ENCODE data around the gene RNPS1. TPM values are rescaled to one million over a fixed set of nuclear protein-coding genes. Genes with fewer than 3 reads are reported as not detected.

RNPS1 gene
- total RNA-seq, 3 donors from 2014 or later (not counting 1 experiment from before 2014, with no cell fraction given) = 269 to 284 (median 273) TPM

- Mint-ChIP-seq H3K4me1 (peaks cover 0 to 16% of the 10 kb centered on the region in 2 donors), H3K9me3 (no peaks in the 10 kb centered on the region), H3K27ac (peak overlapping the region in 1 of 2 donors; percentile 87), H3K27me3 (ENCODE audit: low read depth in 2 of 2) (no peaks in the 10 kb centered on the region), H3K36me3 (no peaks in the 10 kb centered on the region), H3K4me3 (peak overlapping the region; percentile 80)
- H3K27ac ChIP-seq (ENCODE audit: low read length) = no peak overlapping the region
- no peaks in the 10 kb centered on the region for H3K27me3 ChIP-seq (ENCODE audit: control insufficient read depth, insufficient read depth, low read length)
- peak overlapping the region; percentile 10 for H3K4me3 ChIP-seq (ENCODE audit: low read length)
- H3K9me3 ChIP-seq (ENCODE audit: control insufficient read depth, insufficient read depth, low read length) = no peaks in the 10 kb centered on the region
- 2% methylated on average over 98 of the region's 98 CpGs for WGBS (ENCODE audit: insufficient coverage)
- H3K4me1 ChIP-seq (ENCODE audit: control insufficient read depth, insufficient read depth, low read length) = peaks cover 31% of the 10 kb centered on the region
- TF ChIP-seq, protein P1, sequence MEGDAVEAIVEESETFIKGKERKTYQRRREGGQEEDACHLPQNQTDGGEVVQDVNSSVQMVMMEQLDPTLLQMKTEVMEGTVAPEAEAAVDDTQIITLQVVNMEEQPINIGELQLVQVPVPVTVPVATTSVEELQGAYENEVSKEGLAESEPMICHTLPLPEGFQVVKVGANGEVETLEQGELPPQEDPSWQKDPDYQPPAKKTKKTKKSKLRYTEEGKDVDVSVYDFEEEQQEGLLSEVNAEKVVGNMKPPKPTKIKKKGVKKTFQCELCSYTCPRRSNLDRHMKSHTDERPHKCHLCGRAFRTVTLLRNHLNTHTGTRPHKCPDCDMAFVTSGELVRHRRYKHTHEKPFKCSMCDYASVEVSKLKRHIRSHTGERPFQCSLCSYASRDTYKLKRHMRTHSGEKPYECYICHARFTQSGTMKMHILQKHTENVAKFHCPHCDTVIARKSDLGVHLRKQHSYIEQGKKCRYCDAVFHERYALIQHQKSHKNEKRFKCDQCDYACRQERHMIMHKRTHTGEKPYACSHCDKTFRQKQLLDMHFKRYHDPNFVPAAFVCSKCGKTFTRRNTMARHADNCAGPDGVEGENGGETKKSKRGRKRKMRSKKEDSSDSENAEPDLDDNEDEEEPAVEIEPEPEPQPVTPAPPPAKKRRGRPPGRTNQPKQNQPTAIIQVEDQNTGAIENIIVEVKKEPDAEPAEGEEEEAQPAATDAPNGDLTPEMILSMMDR (IDR thresholded peaks at IDR 0.05) = no peak
- peaks cover 10% of the 10 kb centered on the region for H3K36me3 ChIP-seq (ENCODE audit: control insufficient read depth, insufficient read depth, low read length)
- intact Hi-C loops (cut with micrococcal nuclease) = loop anchor here (10.0 kb wide), 1 partner anchor 59 kb away; the partner anchor contains the start of gene TRAF7
- DNase-seq = no peak
- peak in 1 of 3 donors; percentile 1 for ATAC-seq
Observed at GRCh38 chr16:2213817-2214718, 53.9 kb downstream of the RNPS1 start.

DNA sequence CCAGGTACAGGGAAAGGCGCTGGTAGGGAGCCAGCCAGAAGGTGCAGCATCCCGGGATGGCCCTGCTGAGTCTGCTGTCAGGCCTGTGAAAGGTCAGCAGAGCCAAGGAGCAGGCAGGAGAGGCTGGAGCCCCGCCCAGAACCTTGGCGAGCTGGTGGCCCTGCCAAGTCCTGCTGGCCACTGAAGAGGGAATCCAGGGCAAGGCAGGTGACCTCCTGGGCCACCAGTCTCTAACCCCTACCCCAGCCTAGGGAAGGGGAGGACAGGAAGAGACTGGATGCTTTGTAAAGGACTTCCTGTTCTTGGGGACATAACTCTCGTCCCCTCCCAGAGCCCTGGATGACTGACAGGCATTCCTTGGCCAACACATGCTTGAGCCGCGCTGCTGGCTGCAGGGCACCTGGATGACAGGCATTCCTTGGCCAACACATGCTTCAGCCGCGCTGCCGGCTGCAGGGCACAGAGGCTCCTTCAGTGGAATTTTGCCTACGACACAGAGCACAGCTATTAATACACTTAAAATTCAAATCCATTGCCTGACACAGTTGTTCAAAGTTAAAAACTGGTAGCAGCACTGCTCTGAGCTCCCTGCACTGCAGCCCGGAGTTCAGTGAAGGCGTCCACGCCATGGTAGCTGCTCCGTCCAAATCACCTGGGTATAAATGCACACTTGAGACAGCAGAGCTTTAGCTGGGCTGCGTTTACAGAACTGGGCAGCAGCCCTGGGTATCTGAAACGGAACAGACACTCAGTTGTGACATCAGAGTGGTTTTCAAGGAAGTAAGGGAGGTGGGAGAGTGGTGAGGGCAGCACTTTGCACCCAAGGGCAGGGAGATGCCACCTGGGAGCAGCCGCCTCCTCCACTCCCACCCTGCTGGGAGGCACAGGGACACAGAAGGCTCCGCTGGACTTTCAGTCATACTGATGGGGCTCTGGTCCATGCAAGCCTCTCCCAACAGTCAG, 55.3 kb downstream of the RNPS1 start:
- H3K27me3 Mint-ChIP-seq (ENCODE audit: low read depth in 2 of 2) = no peaks in the 10 kb centered on the region
- peaks cover 4 to 20% of the 10 kb centered on the region in 2 donors for H3K4me1 Mint-ChIP-seq
- peak overlapping the region; percentile 65 for H3K4me3 Mint-ChIP-seq
- ATAC-seq = no peak
- H3K9me3 ChIP-seq (ENCODE audit: control insufficient read depth, insufficient read depth, low read length) = no peaks in the 10 kb centered on the region
- intact Hi-C loops (cut with micrococcal nuclease) = loop anchor here (10.0 kb wide), 1 partner anchor 58 kb away; the partner anchor contains the start of gene TRAF7
- 92% methylated on average over 19 of the region's 19 CpGs for WGBS (ENCODE audit: insufficient coverage)
- no peaks in the 10 kb centered on the region for H3K9me3 Mint-ChIP-seq
- peaks cover 31% of the 10 kb centered on the region for H3K4me1 ChIP-seq (ENCODE audit: control insufficient read depth, insufficient read depth, low read length)
- H3K27ac Mint-ChIP-seq = no peak overlapping the region
- no peaks in the 10 kb centered on the region for H3K36me3 Mint-ChIP-seq
- H3K27me3 ChIP-seq (ENCODE audit: control insufficient read depth, insufficient read depth, low read length) = no peaks in the 10 kb centered on the region
- DNase-seq = no peak
- no peak overlapping the region for H3K4me3 ChIP-seq (ENCODE audit: low read length)
- peaks cover 24% of the 10 kb centered on the region for H3K36me3 ChIP-seq (ENCODE audit: control insufficient read depth, insufficient read depth, low read length)
- no peak overlapping the region for H3K27ac ChIP-seq (ENCODE audit: low read length)
- TF ChIP-seq, protein P1 (IDR thresholded peaks at IDR 0.05) = no peak

DNA sequence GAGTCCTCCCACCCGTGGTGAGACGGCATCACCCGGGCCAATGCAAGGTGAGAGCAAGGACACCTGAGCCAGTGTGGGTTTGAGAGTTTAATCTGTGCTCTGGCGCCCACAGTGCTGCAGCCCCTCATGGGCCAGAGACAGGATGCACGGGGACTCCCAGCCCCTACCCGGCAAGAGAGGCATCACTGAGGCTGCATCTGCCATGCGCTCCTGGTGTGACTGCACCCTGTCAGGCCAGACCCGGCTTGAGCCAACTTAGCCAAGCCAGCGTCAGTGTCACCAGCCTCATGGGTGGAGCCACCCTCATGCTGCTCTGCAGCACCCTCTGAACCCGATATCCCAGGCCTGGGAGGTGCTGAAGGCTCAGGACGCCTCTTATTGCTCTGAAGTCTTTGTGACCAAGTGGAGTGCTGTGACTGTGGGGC, 56.0 kb downstream of the RNPS1 start:
- no peak overlapping the region for H3K4me3 ChIP-seq (ENCODE audit: low read length)
- intact Hi-C loops (cut with micrococcal nuclease) = loop anchor here (10.0 kb wide), 1 partner anchor 57 kb away; the partner anchor contains the start of gene TRAF7
- TF ChIP-seq, protein P1 (IDR thresholded peaks at IDR 0.05) = no peak
- no peak for DNase-seq
- H3K4me1 Mint-ChIP-seq = peaks cover 5 to 24% of the 10 kb centered on the region in 2 donors
- H3K27me3 Mint-ChIP-seq (ENCODE audit: low read depth in 2 of 2) = no peaks in the 10 kb centered on the region
- 94% methylated on average over 11 of the region's 11 CpGs for WGBS (ENCODE audit: insufficient coverage)
- no peaks in the 10 kb centered on the region for H3K9me3 Mint-ChIP-seq
- ATAC-seq = no peak
- no peaks in the 10 kb centered on the region for H3K27me3 ChIP-seq (ENCODE audit: control insufficient read depth, insufficient read depth, low read length)
- H3K4me1 ChIP-seq (ENCODE audit: control insufficient read depth, insufficient read depth, low read length) = peaks cover 31% of the 10 kb centered on the region
- peaks cover 31% of the 10 kb centered on the region for H3K36me3 ChIP-seq (ENCODE audit: control insufficient read depth, insufficient read depth, low read length)
- no peak overlapping the region for H3K27ac ChIP-seq (ENCODE audit: low read length)
- H3K27ac Mint-ChIP-seq = no peak overlapping the region
- H3K4me3 Mint-ChIP-seq = peak overlapping the region; percentile 65
- no peaks in the 10 kb centered on the region for H3K9me3 ChIP-seq (ENCODE audit: control insufficient read depth, insufficient read depth, low read length)
- no peaks in the 10 kb centered on the region for H3K36me3 Mint-ChIP-seq

All from natural killer cell (primary cell).